HUES6 (cell line): ENCODE data around the gene ARL15.

ENCODE experiments used
- H3K27ac ChIP-seq: 2 replicates; pipeline ENCODE4 v1.7.0; 2013; ENCODE audit warnings: low read depth, mild to moderate bottlenecking, low read length, inconsistent platforms
- H3K27me3 ChIP-seq: 2 replicates; pipeline ENCODE4 v1.6.1; 2013; ENCODE audit warnings: low read length; ENCODE audit not compliant: control insufficient read depth, insufficient read depth
- H3K36me3 ChIP-seq: 2 replicates; pipeline ENCODE4 v1.6.1; 2013; ENCODE audit warnings: low read length; ENCODE audit not compliant: control insufficient read depth, insufficient read depth
- H3K4me1 ChIP-seq: 2 replicates; pipeline ENCODE4 v1.6.1; 2013; ENCODE audit warnings: low read length; ENCODE audit not compliant: control insufficient read depth, insufficient read depth
- H3K4me3 ChIP-seq: 2 replicates; pipeline ENCODE4 v1.5.1; 2013; ENCODE audit warnings: low read depth, low read length
- H3K9ac ChIP-seq: one replicate; pipeline ENCODE4 v1.6.1; 2013; ENCODE audit warnings: mild to moderate bottlenecking, low read length
- H3K9me3 ChIP-seq: 2 replicates; pipeline ENCODE4 v1.6.1; 2013; ENCODE audit warnings: low read depth, low read length; ENCODE audit not compliant: control insufficient read depth, insufficient read depth

Gene ARL15

GRCh38 chr5:54224103-54224826, 86.1 kb downstream of the ARL15 start:
- H3K27me3 ChIP-seq: no peaks in the 10 kb centered on the region
- peaks cover 18% of the 10 kb centered on the region; the same call in 1 of the 2 replicates for H3K4me1 ChIP-seq
- no peak overlapping the region for H3K27ac ChIP-seq
- no peak overlapping the region for H3K9ac ChIP-seq
- H3K9me3 ChIP-seq: no peaks in the 10 kb centered on the region
- H3K36me3 ChIP-seq: no peaks in the 10 kb centered on the region
- no peak overlapping the region for H3K4me3 ChIP-seq

GRCh38 chr5:54222336-54222735, 88.0 kb downstream of the ARL15 start:
- H3K9me3 ChIP-seq: no peaks in the 10 kb centered on the region
- no peak overlapping the region for H3K4me3 ChIP-seq
- H3K27ac ChIP-seq: no peak overlapping the region
- peaks cover 17% of the 10 kb centered on the region for H3K4me1 ChIP-seq
- H3K9ac ChIP-seq: no peak overlapping the region
- no peaks in the 10 kb centered on the region for H3K27me3 ChIP-seq
- H3K36me3 ChIP-seq: no peaks in the 10 kb centered on the region

- no peak overlapping the region for H3K9ac ChIP-seq
Measured at GRCh38 chr5:54221135-54221534, 89.2 kb downstream of the ARL15 start.

GRCh38 chr5:54220230-54221040, 89.9 kb downstream of the ARL15 start:
- peaks cover 31% of the 10 kb centered on the region for H3K4me1 ChIP-seq
- no peaks in the 10 kb centered on the region for H3K27me3 ChIP-seq
- H3K9me3 ChIP-seq: no peaks in the 10 kb centered on the region
- H3K27ac ChIP-seq: no peak overlapping the region
- no peak overlapping the region for H3K9ac ChIP-seq
- H3K36me3 ChIP-seq: no peaks in the 10 kb centered on the region
- H3K4me3 ChIP-seq: no peak overlapping the region

More at GRCh38 chr5:54221135-54221534, 89.2 kb downstream of the ARL15 start:
- no peak overlapping the region for H3K4me3 ChIP-seq
- H3K36me3 ChIP-seq: no peaks in the 10 kb centered on the region
- no peaks in the 10 kb centered on the region for H3K9me3 ChIP-seq
- H3K27me3 ChIP-seq: no peaks in the 10 kb centered on the region
- peaks cover 24% of the 10 kb centered on the region for H3K4me1 ChIP-seq
- H3K27ac ChIP-seq: no peak overlapping the region

GRCh38 chr5:54217826-54218503, 92.4 kb downstream of the ARL15 start:
- Histone ChIP-seq H3K27me3 (no peaks in the 10 kb centered on the region), H3K9ac (no peak overlapping the region), H3K4me1 (peaks cover 55% of the 10 kb centered on the region)

GRCh38 chr5:54215233-54215736, 95.1 kb downstream of the ARL15 start:
- peak overlapping the region; percentile 20; the same call in 1 of the 2 replicates for H3K4me3 ChIP-seq
- H3K36me3 ChIP-seq: no peaks in the 10 kb centered on the region
- H3K9me3 ChIP-seq: no peaks in the 10 kb centered on the region
- peak overlapping the region; percentile 63; the same call in 1 of the 2 replicates for H3K27ac ChIP-seq
- H3K9ac ChIP-seq: peak overlapping the region; percentile 33
- H3K27me3 ChIP-seq: no peaks in the 10 kb centered on the region
- H3K4me1 ChIP-seq: peaks cover 56% of the 10 kb centered on the region

More at GRCh38 chr5:54217826-54218503, 92.4 kb downstream of the ARL15 start:
- Histone ChIP-seq H3K4me3 (no peak overlapping the region), H3K27ac (no peak overlapping the region), H3K36me3 (no peaks in the 10 kb centered on the region), H3K9me3 (no peaks in the 10 kb centered on the region)

GRCh38 chr5:54214722-54215121, 95.7 kb downstream of the ARL15 start:
- Histone ChIP-seq H3K9me3 (no peaks in the 10 kb centered on the region), H3K4me1 (peaks cover 52% of the 10 kb centered on the region), H3K4me3 (no peak overlapping the region), H3K27me3 (no peaks in the 10 kb centered on the region), H3K9ac (no peak overlapping the region), H3K27ac (peak overlapping the region; percentile 7; the same call in 1 of the 2 replicates), H3K36me3 (no peaks in the 10 kb centered on the region)

GRCh38 chr5:54212331-54212730, 98.0 kb downstream of the ARL15 start:
- no peaks in the 10 kb centered on the region for H3K36me3 ChIP-seq
- peaks cover 54% of the 10 kb centered on the region for H3K4me1 ChIP-seq
- peak overlapping the region; percentile 66 for H3K27ac ChIP-seq
- no peak overlapping the region for H3K9ac ChIP-seq
- no peaks in the 10 kb centered on the region for H3K27me3 ChIP-seq
- no peaks in the 10 kb centered on the region for H3K9me3 ChIP-seq
- H3K4me3 ChIP-seq: no peak overlapping the region

- no peak overlapping the region for H3K4me3 ChIP-seq
- H3K4me1 ChIP-seq: peaks cover 53% of the 10 kb centered on the region
- no peak overlapping the region for H3K9ac ChIP-seq
Measured at GRCh38 chr5:54211912-54212311, 98.5 kb downstream of the ARL15 start.

GRCh38 chr5:54207566-54207965, 102.8 kb downstream of the ARL15 start:
- Histone ChIP-seq H3K27ac (no peak overlapping the region), H3K9ac (no peak overlapping the region), H3K9me3 (no peaks in the 10 kb centered on the region), H3K4me1 (peaks cover 15% of the 10 kb centered on the region), H3K27me3 (no peaks in the 10 kb centered on the region), H3K4me3 (no peak overlapping the region), H3K36me3 (no peaks in the 10 kb centered on the region)

More at GRCh38 chr5:54211912-54212311, 98.5 kb downstream of the ARL15 start:
- Histone ChIP-seq H3K9me3 (no peaks in the 10 kb centered on the region), H3K27me3 (no peaks in the 10 kb centered on the region), H3K36me3 (no peaks in the 10 kb centered on the region), H3K27ac (no peak overlapping the region; the same call in 1 of the 2 replicates)
